Measurements from ENCODE around the gene SPRYD4.

Gene SPRYD4

GRCh38 chr12:56457817-56458216 is 10.6 kb upstream of the SPRYD4 start:
- no peak for TF ChIP-seq ZFX (IDR thresholded peaks at IDR 0.05)
- TF ChIP-seq CTCF (conservative IDR thresholded peaks at IDR 0.05), result no peak
- no peak overlapping the region for H3K27ac ChIP-seq

GRCh38 chr12:56461235-56462159 is 6.9 kb upstream of the SPRYD4 start:
- no peak overlapping the region for H3K27ac ChIP-seq
- no peak for TF ChIP-seq CTCF (conservative IDR thresholded peaks at IDR 0.05)
- no peak for TF ChIP-seq ZFX (IDR thresholded peaks at IDR 0.05)

GRCh38 chr12:56462565-56462964 is 5.8 kb upstream of the SPRYD4 start:
- no peak overlapping the region for H3K27ac ChIP-seq

GRCh38 chr12:56469007-56469930 is 891 bp downstream of the SPRYD4 start:
- TF ChIP-seq ZFX (IDR thresholded peaks at IDR 0.05) (no peak), CTCF (conservative IDR thresholded peaks at IDR 0.05) (no peak)
- H3K27ac ChIP-seq, result peak overlapping the region; percentile 89

More at GRCh38 chr12:56462565-56462964, 5.8 kb upstream of the SPRYD4 start:
- TF ChIP-seq CTCF (conservative IDR thresholded peaks at IDR 0.05), result no peak
- TF ChIP-seq ZFX (IDR thresholded peaks at IDR 0.05), result no peak

GRCh38 chr12:56474389-56474788 is 6.0 kb downstream of the SPRYD4 start:
- TF ChIP-seq CTCF (conservative IDR thresholded peaks at IDR 0.05) (no peak), ZFX (IDR thresholded peaks at IDR 0.05) (no peak)
- no peak overlapping the region for H3K27ac ChIP-seq

- H3K27ac ChIP-seq, result no peak overlapping the region
- TF ChIP-seq ZFX (IDR thresholded peaks at IDR 0.05) (no peak), CTCF (conservative IDR thresholded peaks at IDR 0.05) (no peak)
Measured at GRCh38 chr12:56476143-56476542, 7.8 kb downstream of the SPRYD4 start.
